NK-92 treated with Interleukin-12 subunit alpha and Interleukin-12 subunit beta, amount 100 ng/mL, for 24 hours (cell line): ENCODE measurements around the gene RABEP1.
"Not testable (repeated sequence)": the region's sequence is repeated elsewhere in the genome, so short reads cannot be mapped to it uniquely, and the experiment has no call there.

Experiments
- DNase-seq: peaks from one replicate; lab custom pipeline; 2025; lab: John Stamatoyannopoulos, UW

The RABEP1 gene

DNA sequence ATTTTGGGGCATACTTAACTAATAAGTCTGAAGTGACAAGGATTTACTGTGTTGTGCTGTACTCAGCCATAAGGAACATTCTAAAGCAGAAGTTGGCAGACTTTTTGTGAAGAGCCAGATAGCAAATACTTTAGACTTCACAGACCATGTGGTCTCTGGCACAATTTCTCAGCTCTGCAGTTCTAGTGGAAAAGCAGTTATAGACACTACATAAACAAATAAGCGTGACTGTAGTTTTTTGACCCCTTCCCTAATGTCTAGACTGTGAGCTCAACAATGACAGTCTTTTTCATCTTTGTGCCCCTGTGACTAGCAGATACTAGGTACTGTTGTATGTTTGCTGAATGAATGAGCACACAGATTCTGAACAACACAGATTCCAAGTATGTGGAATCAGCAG is 142.8 kb downstream of the RABEP1 start:
- no peak for DNase-seq

DNA sequence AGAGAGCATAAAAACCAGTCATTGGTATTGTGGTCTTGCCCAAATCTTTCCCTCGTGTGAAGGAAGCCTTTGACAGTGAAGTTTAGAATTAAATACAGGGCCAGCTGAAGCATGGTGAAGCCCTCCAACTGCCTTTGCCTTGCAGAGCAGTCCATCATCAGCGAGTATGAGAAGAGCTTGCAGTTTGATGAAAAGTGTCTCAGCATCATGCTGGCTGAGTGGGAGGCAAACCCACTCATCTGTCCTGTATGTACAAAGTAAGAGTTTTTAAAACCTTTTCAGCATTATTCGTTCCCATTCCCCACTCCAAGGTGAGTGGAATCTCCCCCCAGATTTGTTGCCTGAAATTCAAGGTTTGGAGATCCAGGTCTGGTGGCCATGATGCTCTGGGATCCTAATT is 143.7 kb downstream of the RABEP1 start:
- DNase-seq = no peak

DNA sequence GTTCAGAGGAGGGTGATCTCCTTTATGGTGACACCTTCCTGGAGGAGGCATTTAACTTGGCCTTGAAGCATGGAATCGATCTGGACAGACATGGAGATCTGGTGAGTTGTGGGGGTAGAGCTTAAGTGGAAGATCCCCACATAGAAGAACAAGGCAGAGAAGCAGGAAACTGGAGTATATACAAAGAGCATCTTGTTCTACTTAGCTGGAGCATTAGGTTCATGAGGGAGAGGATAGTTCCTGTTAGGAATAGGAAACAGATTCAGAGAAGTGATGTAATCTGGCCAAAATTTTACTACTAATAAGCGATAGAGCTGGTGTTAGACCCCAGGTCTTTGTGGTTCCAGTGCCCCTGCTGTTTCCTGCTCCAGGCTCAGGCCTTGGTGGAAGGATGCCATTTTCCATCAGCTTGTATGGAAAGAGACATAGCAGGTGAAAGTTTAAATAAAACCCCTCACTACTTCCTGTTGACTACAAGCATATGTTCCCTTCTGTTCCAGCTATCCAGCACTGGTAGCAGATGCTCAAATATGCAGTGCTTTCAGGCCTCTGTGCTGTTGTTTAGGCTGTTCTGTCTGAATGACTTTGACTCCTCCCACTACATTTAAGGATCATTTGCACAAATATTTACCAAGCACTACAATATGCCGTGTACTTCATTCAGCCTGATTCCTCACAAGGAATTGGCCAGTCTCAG is 147.3 kb downstream of the RABEP1 start:
- DNase-seq = no peak

DNA sequence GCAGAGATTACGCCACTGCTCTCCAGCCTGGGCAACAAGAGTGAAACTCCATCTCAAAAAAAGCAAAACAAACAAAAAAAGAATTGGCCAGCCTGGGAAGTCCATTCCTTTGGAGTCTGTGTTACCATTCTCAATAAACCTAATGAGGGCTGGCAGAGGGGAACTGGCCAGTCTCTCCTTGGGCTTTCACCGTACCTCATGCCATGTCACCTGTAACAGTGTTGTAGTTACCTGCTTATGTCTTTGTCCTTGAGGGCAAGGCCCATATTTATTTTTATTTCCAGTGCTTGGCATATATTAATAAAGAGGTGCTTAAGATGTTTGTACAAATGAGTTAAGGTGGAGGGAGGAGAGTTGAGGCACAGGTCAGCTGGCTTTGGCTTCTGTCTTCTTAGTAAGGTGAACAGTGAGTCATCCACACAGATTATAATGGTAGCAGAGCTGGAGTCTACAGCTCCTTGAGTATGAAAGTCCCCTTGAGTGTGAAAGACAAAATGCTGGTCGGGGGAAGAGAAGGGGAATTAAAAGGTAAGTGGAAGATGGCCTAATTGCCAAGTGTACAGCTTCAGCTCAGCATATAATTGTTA is 148.4 kb downstream of the RABEP1 start:
- no peak for DNase-seq

DNA sequence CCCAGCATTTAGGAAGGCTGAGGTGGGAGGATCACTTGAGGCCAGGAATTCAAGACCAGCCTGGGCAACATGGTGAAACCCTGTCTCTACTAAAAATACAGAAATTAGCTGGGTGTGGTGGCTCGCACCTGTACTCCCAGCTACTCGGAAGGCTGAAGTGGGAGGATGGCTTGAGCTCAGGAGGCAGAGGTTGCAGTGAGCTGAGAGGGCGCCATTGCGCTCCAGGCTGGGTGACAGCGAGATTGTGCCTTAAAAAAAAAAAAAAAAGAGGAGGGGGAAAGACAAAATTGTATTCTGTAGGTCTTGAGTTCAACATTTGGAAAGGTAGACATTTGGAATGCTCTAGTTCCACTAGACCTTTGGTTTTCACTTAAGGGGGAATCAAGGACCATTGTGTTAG is 149.2 kb downstream of the RABEP1 start:
- not testable (repeated sequence) for DNase-seq

DNA sequence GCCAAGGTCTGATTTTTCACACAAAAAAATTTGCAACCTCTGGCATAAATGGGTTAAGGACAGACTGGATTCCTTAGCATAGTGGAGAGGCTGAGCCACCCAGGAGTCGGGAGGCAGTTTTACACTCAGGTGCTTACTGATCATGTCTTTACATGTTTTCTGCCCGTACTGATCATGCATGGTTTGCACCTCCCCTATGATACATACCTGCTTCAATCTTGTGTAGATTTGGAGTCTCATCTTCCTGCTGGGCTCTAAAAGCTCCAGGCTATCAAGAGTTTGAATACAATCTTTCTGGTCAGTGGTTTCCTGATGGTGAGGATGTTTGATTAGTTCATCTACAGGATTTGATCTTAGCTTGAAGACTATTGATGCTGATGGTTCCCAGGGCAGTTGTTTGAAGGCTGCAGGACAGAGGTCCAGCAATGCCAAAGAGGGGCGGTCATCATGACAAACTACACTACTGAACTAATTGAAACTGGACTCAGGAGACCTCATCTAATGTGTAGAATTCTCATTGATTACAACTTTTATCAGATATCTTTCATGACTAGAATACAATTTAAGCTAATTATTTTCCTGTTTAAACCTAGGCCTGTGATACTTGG is 150.0 kb downstream of the RABEP1 start:
- DNase-seq = no peak

DNA sequence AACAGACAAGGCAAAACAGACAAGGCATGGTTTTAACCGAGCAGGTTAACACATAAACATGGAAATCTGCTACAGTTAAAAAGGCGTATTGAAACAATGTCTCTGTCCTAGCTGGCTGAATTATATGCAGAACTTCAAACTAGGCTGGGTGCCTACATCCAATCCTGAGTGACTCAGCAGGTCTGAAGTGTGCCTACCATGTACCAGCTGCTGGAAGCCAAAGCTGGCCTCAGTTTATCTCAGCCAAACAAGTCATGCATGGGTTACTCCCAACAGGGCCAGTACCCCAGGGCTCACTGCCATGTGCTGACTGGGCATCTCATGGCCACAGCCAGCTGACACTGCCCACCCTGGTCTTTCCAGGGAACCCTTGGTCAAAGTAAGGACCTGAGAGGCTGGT is 152.9 kb downstream of the RABEP1 start:
- no peak for DNase-seq
